ENCODE data around the gene FGD5. TPM values are rescaled to one million over a fixed set of nuclear protein-coding genes. Genes with fewer than 3 reads are reported as not detected.

The FGD5 gene
- polyA plus RNA-seq, 1 donor (not counting 4 experiments of a cell fraction or from before 2014, with no cell fraction given): not detected

GRCh38 chr3:14771593-14772497, 46.9 kb upstream of the FGD5 start:
- no peak for FAIRE-seq
- Histone ChIP-seq H2AFZ (ENCODE audit: control insufficient read depth, low read length) (no peak overlapping the region), H3K79me2 (ENCODE audit: control insufficient read depth, insufficient read depth, low read length) (no peaks in the 10 kb centered on the region), H3K4me3 (ENCODE audit: control insufficient read depth in 2 of 3, extremely low read depth in 1 of 3, insufficient read depth in 2 of 3, low read depth in 1 of 3, low read length in 3 of 3) (no peak overlapping the region), H3K9me3 (ENCODE audit: control insufficient read depth, low read depth, low read length) (no peaks in the 10 kb centered on the region), H4K20me1 (ENCODE audit: control insufficient read depth, extremely low read depth, insufficient read depth, low read length) (no peaks in the 10 kb centered on the region), H3K9ac (ENCODE audit: control insufficient read depth, extremely low read depth, insufficient read depth, low read length) (no peak overlapping the region), H3K27me3 (ENCODE audit: control insufficient read depth, extremely low read depth, insufficient read depth, low read length) (no peaks in the 10 kb centered on the region), H3K27ac (ENCODE audit: control insufficient read depth, insufficient read depth, low read length) (no peak overlapping the region), H3K4me2 (ENCODE audit: control insufficient read depth, extremely low read depth, insufficient read depth, low read depth, low read length) (no peak overlapping the region), H3K4me1 (ENCODE audit: control insufficient read depth, extremely low read depth, insufficient read depth, low read length) (no peaks in the 10 kb centered on the region), H3K36me3 (ENCODE audit: control insufficient read depth in 2 of 2, extremely low read depth in 1 of 2, insufficient read depth in 2 of 2, low read length in 2 of 2) (no peaks in the 10 kb centered on the region), H3K9me1 (ENCODE audit: control insufficient read depth, extremely low read depth, insufficient read depth, low read length) (no peaks in the 10 kb centered on the region)
- no peak for DNase-seq (ENCODE audit: low read depth, low spot score)
- dilution Hi-C loops (cut with MboI; ENCODE audit: extremely low pct_ligation_motif_present, low sequenced_read_pairs): no loop called here
- TF ChIP-seq CTCF (optimal IDR thresholded peaks at IDR 0.05 in 1 of 3, IDR thresholded peaks at IDR 0.05 in 1 of 3, conservative IDR thresholded peaks at IDR 0.05 in 1 of 3; ENCODE audit: extremely low read depth in 1 of 3, insufficient read depth in 2 of 3, low read length in 3 of 3) (no peak), EZH2 (IDR thresholded peaks at IDR 0.05; ENCODE audit: low read length) (no peak)

GRCh38 chr3:14772533-14773138, 46.1 kb upstream of the FGD5 start:
- H3K4me1 ChIP-seq (ENCODE audit: control insufficient read depth, extremely low read depth, insufficient read depth, low read length): no peaks in the 10 kb centered on the region
- no peak for FAIRE-seq

More at GRCh38 chr3:14772533-14773138, 46.1 kb upstream of the FGD5 start:
- Histone ChIP-seq H3K79me2 (ENCODE audit: control insufficient read depth, insufficient read depth, low read length) (no peaks in the 10 kb centered on the region), H3K27me3 (ENCODE audit: control insufficient read depth, extremely low read depth, insufficient read depth, low read length) (no peaks in the 10 kb centered on the region), H3K4me3 (ENCODE audit: control insufficient read depth in 2 of 3, extremely low read depth in 1 of 3, insufficient read depth in 2 of 3, low read depth in 1 of 3, low read length in 3 of 3) (no peak overlapping the region), H3K27ac (ENCODE audit: control insufficient read depth, insufficient read depth, low read length) (no peak overlapping the region), H3K9me3 (ENCODE audit: control insufficient read depth, low read depth, low read length) (no peaks in the 10 kb centered on the region), H4K20me1 (ENCODE audit: control insufficient read depth, extremely low read depth, insufficient read depth, low read length) (no peaks in the 10 kb centered on the region), H3K9me1 (ENCODE audit: control insufficient read depth, extremely low read depth, insufficient read depth, low read length) (no peaks in the 10 kb centered on the region), H3K9ac (ENCODE audit: control insufficient read depth, extremely low read depth, insufficient read depth, low read length) (no peak overlapping the region), H3K4me2 (ENCODE audit: control insufficient read depth, extremely low read depth, insufficient read depth, low read depth, low read length) (no peak overlapping the region), H2AFZ (ENCODE audit: control insufficient read depth, low read length) (no peak overlapping the region), H3K36me3 (ENCODE audit: control insufficient read depth in 2 of 2, extremely low read depth in 1 of 2, insufficient read depth in 2 of 2, low read length in 2 of 2) (no peaks in the 10 kb centered on the region)
- TF ChIP-seq EZH2 (IDR thresholded peaks at IDR 0.05; ENCODE audit: low read length) (no peak), CTCF (optimal IDR thresholded peaks at IDR 0.05 in 1 of 3, IDR thresholded peaks at IDR 0.05 in 1 of 3, conservative IDR thresholded peaks at IDR 0.05 in 1 of 3; ENCODE audit: extremely low read depth in 1 of 3, insufficient read depth in 2 of 3, low read length in 3 of 3) (no peak)
- DNase-seq (ENCODE audit: low read depth, low spot score): no peak
- dilution Hi-C loops (cut with MboI; ENCODE audit: extremely low pct_ligation_motif_present, low sequenced_read_pairs): no loop called here

Measured in keratinocyte (primary cell).